Activated CD4-positive, CD25-positive, alpha-beta regulatory T cell treated with anti-CD3 and anti-CD28 coated beads, Interleukin-2, amount 50 U/mL, for 16 hours (primary cell): ENCODE results near the gene TMC3.

Experiments
- DNase-seq: peaks from one replicate; pipeline ENCODE4 v3.0.0-alpha.2; 2020; ENCODE audit warnings: low read depth, low spot score

The TMC3 gene

DNA sequence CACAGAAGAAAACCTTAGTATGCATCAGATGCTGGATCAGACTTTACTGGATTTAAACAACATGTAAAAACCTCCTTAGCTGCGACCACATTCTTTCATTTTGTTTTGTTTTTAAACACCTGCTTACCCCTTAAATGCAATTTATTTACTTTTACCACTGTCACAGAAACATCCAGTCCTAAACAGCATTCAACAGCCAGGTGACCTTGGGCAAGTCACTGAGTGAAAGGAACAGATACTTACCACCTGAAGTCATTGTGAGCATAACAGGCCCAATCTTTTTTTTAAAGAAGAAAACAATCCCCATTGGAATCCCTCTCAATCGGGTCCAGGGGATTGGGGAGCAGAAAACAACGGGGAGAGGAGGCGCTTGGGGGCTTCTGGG, 50.5 kb downstream of the TMC3 start:
- no peak for DNase-seq

- DNase-seq = no peak
Observed at GRCh38 chr15:81322676-81323253, 51.2 kb downstream of the TMC3 start.

DNA sequence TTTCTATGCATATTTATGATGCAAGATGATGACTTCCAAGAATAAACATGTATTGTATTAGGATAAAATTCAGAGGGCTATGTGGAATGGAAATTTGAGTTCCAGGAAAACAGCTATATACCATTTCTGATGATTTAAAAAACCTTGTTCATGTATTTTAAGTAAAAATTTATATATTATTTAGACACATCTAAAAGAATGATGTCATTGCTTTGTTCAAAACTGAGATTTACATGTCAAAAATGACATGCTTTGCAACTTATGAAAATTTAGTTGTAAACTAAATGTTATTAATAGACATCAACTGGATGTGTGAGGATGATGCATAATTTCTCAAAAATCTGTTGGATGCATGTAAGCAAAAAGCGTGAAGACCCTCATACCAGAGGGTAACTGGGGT, 52.3 kb downstream of the TMC3 start:
- DNase-seq = no peak

DNA sequence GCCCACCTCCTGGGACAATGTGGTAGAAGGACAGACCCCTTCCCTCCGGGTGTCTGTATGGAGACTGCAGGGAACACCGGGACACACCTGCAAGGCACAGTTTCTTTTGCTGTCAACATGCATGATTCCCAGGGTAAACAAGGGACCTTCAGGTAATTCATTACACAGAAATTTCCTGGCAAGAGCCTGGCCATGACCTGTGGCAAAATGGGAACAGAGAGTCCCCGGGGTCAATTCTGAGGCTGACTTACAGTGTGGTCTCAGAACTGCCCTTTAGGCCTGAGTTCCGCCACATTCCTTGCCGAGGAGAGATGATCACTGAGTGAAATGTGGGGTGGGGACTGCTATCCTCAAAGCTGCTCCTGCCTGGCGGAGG, 56.4 kb downstream of the TMC3 start:
- no peak for DNase-seq

DNA sequence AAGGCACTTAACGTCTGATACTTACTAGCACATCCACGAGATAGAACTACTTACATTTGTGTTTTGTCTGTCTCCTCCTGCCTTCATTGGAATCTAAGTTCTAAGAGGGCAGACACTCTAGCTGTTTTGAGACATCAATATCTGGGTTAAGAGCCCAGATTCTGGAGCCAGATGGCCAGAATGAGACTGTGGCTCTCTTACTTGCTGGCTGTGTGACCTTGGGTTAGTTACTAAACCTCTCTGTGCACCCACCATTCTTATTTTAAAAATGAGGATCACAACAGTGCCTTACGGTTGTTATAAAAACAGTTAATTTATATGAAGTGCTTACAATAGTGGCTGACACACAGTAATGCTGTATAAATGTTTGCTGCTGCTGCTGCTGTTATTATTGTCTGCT, 57.7 kb downstream of the TMC3 start:
- DNase-seq = no peak

- no peak for DNase-seq
Observed at GRCh38 chr15:81315452-81316175, 58.4 kb downstream of the TMC3 start.

DNA sequence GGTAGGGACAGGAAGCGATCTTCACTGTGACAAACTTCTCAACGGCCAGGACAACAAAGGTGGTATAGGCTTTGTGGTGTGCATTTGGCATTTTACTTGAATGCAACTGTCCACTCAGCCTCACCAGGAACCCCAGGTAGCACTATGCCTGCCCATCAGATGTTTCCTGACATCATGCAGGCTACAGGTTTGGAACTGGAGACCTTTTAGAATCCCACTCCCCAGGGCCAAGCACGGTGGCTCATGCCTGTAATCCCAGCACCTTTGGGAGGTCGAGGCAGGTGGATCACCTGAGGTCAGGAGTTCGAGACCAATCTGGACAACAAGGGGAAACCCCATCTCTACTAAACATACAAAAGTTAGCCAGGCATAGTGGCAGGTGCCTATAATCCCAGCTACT, 59.6 kb downstream of the TMC3 start:
- DNase-seq = no peak

DNA sequence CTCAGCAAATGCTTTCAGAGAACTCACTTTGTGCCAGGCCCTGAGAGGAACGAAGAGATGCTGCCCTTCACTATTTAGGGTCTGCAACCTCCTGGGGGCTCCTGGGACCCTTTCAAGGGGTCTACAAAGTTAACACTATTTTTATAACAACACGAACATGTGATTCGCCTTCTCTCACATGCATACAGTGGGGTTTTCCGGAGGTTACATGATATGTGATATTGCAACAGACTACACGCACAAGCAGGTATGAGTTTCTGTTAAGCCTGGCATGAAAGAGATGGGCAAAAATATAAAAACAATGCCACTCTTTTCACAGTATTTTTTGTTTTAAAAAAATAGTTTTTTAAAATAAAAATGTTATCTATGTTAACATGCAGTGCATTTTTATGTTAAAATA, 60.3 kb downstream of the TMC3 start:
- DNase-seq = no peak

GRCh38 chr15:81312790-81313543, 61.0 kb downstream of the TMC3 start:
- DNase-seq = no peak

DNA sequence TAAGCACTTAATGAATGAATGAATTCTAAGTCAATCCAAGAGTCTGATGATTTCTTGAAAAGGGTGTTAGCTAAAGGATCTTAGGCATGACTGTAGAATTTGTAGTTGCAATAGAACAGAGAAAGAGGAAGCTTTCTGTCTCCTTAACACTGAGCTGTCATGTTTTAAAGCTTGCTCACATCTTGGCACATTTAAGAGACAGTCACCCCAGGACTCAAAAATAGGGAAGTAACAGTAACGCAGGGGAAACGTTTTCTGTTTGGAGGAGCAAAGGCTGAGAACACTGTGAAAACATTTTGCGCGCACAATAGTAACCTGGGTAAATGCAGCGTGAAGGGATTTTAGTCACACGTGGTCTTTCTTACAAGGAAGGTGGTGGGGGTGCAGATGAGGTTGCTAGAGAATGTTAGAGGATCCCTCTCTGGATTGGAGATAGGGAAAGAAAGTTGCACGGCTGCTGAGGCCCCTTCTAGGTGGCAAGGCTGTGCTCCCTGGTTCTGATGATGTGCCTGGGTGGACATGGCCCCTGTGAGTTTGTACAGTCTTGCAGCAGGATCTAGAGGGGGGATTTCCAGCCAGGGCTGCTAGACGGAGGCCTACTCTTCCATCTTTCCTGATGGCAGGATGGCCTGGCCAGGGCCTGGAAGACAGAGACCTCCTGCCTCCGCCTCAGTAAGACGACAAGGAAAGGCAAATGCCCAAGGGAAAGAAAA, 62.1 kb downstream of the TMC3 start:
- DNase-seq = no peak

DNA sequence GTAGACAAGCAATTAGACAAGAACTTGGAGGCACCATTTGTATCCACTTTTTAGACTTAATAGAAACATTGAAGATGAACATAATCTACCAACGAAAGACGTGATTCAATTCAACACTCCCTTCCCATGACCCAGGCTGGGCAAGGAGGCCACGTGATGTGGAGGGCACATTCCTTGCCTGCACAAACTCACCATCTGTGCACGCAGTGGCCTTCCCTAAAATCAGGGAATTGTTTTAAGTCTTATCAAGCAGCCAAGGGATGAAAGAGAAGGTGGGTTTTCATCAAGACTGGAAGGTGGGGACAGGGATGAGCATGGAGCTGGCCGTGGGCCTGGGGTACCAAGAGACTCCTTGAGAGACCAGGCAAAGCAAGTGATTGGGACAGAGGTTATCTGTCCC, 63.5 kb downstream of the TMC3 start:
- DNase-seq = no peak

DNA sequence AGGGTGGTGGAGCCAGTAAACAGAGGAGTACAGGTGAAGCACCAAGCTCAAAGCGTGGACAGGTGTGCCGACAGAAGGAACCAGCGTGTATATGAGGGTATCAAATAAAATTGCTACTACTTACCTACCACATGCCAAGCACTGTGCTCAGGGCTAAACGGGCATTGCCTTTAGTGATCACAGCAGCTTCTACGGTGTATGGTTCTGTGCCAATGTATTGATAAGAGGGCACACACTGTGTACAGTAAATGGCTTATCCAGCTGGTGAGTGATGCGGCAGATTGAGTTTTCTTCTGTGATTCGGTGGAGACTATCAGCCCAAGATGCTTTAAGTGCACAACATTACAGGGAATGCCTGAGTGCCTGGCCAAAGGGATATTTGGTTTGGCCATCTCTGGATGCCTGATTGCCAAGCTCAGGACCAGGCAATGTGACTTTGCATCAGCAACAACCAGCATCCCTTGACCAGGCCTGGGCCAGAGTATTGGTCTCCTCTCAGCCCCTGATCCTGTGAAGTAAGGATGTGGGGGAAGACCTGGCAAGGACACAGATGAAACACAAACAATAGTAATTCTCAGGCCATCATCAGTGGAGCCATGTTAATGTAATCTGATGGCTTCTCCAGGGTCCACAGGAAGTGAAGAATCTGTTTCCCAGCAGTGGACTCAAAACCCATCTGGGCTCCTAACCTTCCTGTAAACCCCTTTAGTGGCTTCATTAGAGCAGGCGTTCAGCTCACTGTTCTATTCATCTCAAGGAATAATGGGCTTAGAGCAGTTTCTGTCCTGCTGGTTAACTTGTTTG, 64.2 kb downstream of the TMC3 start:
- no peak for DNase-seq

GRCh38 chr15:81308260-81308659, 65.8 kb downstream of the TMC3 start:
- DNase-seq = no peak

DNA sequence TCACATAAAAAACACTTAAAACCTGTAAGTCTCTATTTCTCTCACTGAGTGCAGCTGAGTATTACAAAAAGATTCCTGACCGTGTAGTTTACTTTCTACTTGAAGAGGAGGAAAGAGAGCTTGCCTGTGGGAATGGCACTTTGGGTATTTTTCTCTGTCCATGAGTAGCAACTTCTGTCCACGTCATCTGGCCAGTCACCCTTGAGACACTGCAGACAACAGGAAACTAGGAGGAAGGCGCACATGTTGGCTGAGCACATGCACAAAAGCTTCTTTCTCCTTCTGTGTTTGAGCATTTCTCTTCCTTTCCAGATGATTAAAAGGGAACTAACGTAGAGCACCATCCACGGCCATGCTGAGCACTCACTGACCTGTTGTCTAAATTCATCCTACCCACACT, 69.8 kb downstream of the TMC3 start:
- DNase-seq = no peak

GRCh38 chr15:81303244-81304225, 70.5 kb downstream of the TMC3 start:
- no peak for DNase-seq

DNA sequence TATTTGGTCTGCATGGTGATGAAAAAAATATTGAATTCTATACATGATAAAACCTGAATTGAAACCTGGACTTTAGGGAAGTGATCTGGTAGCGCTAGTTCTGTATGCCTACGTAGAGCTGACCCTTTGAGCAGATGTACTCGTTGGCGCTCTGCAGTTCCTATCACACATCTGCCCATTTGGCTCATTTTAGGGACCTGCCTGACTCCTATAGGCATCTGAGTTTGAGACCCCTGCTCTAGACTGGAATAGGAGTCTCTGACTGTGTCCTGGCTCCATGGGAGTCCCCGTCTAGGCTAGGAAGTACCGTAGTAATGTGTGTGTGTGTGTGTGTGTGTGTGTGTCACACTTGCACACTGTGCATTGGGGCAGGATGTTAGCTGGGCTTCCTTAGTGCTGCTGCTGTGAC, 71.3 kb downstream of the TMC3 start:
- DNase-seq = no peak

GRCh38 chr15:81301815-81302399, 72.1 kb downstream of the TMC3 start:
- DNase-seq = no peak

DNA sequence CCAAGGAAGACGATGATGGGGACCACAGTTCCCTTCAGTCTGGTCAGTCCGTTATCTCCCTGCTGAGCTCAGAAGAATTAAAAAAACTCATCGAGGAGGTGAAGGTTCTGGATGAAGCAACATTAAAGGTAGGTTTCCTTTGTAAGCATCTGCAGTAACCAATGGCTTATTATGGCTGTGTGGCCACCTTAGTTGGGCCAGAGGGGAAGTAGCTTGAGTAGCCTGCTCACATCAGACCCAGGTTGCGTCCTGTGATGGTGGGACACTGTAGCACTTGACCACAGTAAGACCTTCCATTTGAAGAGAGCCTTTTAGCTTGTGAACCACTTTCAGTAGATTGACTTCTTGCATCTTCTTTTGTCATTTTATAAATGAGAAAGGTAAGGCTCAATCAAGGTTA, 72.6 kb downstream of the TMC3 start:
- DNase-seq = no peak

DNA sequence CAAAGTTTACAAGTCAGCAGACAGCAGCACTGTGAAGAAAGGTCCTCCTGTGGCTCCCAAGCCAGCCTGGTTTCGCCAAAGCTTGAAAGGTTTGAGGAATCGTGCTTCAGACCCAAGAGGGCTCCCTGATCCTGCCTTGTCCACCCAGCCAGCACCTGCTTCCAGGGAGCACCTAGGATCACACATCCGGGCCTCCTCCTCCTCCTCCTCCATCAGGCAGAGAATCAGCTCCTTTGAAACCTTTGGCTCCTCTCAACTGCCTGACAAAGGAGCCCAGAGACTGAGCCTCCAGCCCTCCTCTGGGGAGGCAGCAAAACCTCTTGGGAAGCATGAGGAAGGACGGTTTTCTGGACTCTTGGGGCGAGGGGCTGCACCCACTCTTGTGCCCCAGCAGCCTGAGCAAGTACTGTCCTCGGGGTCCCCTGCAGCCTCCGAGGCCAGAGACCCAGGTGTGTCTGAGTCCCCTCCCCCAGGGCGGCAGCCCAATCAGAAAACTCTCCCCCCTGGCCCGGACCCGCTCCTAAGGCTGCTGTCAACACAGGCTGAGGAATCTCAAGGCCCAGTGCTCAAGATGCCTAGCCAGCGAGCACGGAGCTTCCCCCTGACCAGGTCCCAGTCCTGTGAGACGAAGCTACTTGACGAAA, 74.3 kb downstream of the TMC3 start:
- DNase-seq = no peak

GRCh38 chr15:81299156-81299555, 74.9 kb downstream of the TMC3 start:
- DNase-seq = no peak
